ENCODE measurements around the gene HADHB. TPM values are rescaled to one million over a fixed set of nuclear protein-coding genes. Genes with fewer than 3 reads are reported as not detected.

The HADHB gene
- polyA plus RNA-seq, 3 donors, result 94.3 to 200 (median 186) TPM

GRCh38 chr2:26229595-26229994, 15.1 kb upstream of the HADHB start:
- 95% methylated on average over 3 of the region's 3 CpGs for WGBS (ENCODE audit: insufficient coverage)
- no peak for TF ChIP-seq CTCF (IDR thresholded peaks at IDR 0.05)
- Histone ChIP-seq H3K9me3 (replicated peaks in 1 of 2; ENCODE audit: control insufficient read depth in 1 of 2, insufficient read depth in 1 of 2, low read length in 2 of 2) (no peaks in the 10 kb centered on the region), H2AFZ (ENCODE audit: insufficient read depth, low read depth, low read length, poor library complexity, severe bottlenecking) (no peak overlapping the region), H3K36me3 (replicated peaks in 1 of 2; ENCODE audit: control insufficient read depth in 1 of 2, insufficient read depth in 2 of 2, low read length in 2 of 2) (peaks cover 95 to 100% of the 10 kb centered on the region in 2 donors), H3K27ac (ENCODE audit: low read depth in 1 of 2, low read length in 2 of 2) (no peak overlapping the region), H4K20me1 (ENCODE audit: insufficient read depth, low read length) (peaks cover 25% of the 10 kb centered on the region), H3K79me2 (ENCODE audit: insufficient read depth, low read length) (peaks cover 6% of the 10 kb centered on the region), H3K4me2 (replicated peaks; ENCODE audit: extremely low read depth, low read length, poor library complexity, severe bottlenecking) (no peak overlapping the region), H3K4me3 (replicated peaks in 1 of 3; ENCODE audit: low read depth in 2 of 3, low read length in 3 of 3) (no peak overlapping the region), H3K4me1 (ENCODE audit: control insufficient read depth in 1 of 2, insufficient read depth in 2 of 2, low read length in 2 of 2) (no peaks in the 10 kb centered on the region), H3K27me3 (ENCODE audit: control insufficient read depth in 2 of 2, insufficient read depth in 2 of 2, low read length in 2 of 2) (no peaks in the 10 kb centered on the region), H3K9ac (ENCODE audit: insufficient read depth, low read length, poor library complexity, severe bottlenecking) (no peak overlapping the region)
- H3K4me1 Mint-ChIP-seq, result no peaks in the 10 kb centered on the region
- peak overlapping the region in 1 of 7 donors; percentile 22 for H3K27ac Mint-ChIP-seq
- peaks cover 0 to 4% (median 0%) of the 10 kb centered on the region in 7 donors for H3K9me3 Mint-ChIP-seq
- H3K4me3 Mint-ChIP-seq, result no peak overlapping the region
- no peak for DNase-seq
- intact Hi-C loops (cut with micrococcal nuclease), result no loop called here
- H3K27me3 Mint-ChIP-seq (ENCODE audit: low read depth in 3 of 3), result no peaks in the 10 kb centered on the region
- peaks cover 90 to 95% of the 10 kb centered on the region in 2 donors for H3K36me3 Mint-ChIP-seq

GRCh38 chr2:26230806-26231205, 13.9 kb upstream of the HADHB start:
- Histone ChIP-seq H3K36me3 (replicated peaks in 1 of 2; ENCODE audit: control insufficient read depth in 1 of 2, insufficient read depth in 2 of 2, low read length in 2 of 2) (peaks cover 97 to 100% of the 10 kb centered on the region in 2 donors), H2AFZ (ENCODE audit: insufficient read depth, low read depth, low read length, poor library complexity, severe bottlenecking) (no peak overlapping the region), H3K4me2 (replicated peaks; ENCODE audit: extremely low read depth, low read length, poor library complexity, severe bottlenecking) (no peak overlapping the region), H3K9me3 (replicated peaks in 1 of 2; ENCODE audit: control insufficient read depth in 1 of 2, insufficient read depth in 1 of 2, low read length in 2 of 2) (no peaks in the 10 kb centered on the region), H4K20me1 (ENCODE audit: insufficient read depth, low read length) (peaks cover 16% of the 10 kb centered on the region), H3K9ac (ENCODE audit: insufficient read depth, low read length, poor library complexity, severe bottlenecking) (no peak overlapping the region), H3K79me2 (ENCODE audit: insufficient read depth, low read length) (peaks cover 9% of the 10 kb centered on the region), H3K27me3 (ENCODE audit: control insufficient read depth in 2 of 2, insufficient read depth in 2 of 2, low read length in 2 of 2) (no peaks in the 10 kb centered on the region), H3K4me1 (ENCODE audit: control insufficient read depth in 1 of 2, insufficient read depth in 2 of 2, low read length in 2 of 2) (no peaks in the 10 kb centered on the region), H3K4me3 (replicated peaks in 1 of 3; ENCODE audit: low read depth in 2 of 3, low read length in 3 of 3) (no peak overlapping the region), H3K27ac (ENCODE audit: low read depth in 1 of 2, low read length in 2 of 2) (no peak overlapping the region)
- TF ChIP-seq CTCF (IDR thresholded peaks at IDR 0.05), result no peak
- Mint-ChIP-seq H3K27ac (no peak overlapping the region), H3K27me3 (ENCODE audit: low read depth in 3 of 3) (no peaks in the 10 kb centered on the region), H3K4me3 (no peak overlapping the region), H3K4me1 (no peaks in the 10 kb centered on the region), H3K9me3 (peaks cover 0 to 4% (median 0%) of the 10 kb centered on the region in 7 donors), H3K36me3 (peaks cover 90 to 97% of the 10 kb centered on the region in 2 donors)
- WGBS (ENCODE audit: insufficient coverage), result no CpG with 5 or more reads among the region's 2 CpGs
- intact Hi-C loops (cut with micrococcal nuclease), result no loop called here
- no peak for DNase-seq

All from CD14-positive monocyte (primary cell).